HPDE6-E6E7 (cell line): ENCODE data around the gene IGSF11.
"Not testable (repeated sequence)": the region's sequence is repeated elsewhere in the genome, so short reads cannot be mapped to it uniquely, and the experiment has no call there.

Source experiments
- DNase-seq: peaks from one replicate; pipeline ENCODE4 v3.0.0; 2011; ENCODE audit warnings: missing footprints; ENCODE audit errors: extremely low spot score

Gene IGSF11

DNA sequence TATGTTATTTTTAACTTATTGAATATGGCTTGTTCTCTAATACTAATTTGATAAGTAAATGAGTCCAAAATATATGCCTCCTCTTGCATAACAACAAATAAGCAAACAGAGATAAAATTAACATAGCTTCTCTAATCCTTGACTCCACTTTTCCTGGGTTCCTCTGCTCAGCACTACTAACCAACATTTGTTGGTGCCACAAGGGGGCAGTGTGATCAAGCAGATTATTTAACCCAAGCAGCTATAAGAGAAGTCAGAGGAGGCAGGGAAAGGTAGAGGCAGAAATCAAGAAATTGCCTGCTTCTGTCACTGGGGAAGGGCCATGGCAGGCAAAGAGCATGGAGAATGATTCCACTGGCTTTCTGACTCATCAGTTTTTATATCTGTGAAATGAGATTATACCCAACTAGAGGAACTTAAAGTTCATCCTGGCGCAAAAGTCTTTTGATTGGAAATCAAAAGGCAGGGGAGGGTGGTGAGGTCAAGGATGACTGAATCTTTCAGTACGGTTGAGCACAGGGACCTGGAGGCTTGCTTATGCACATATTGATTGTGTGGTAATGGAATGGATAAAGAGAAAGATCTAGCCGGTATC is 152.2 kb downstream of the IGSF11 start:
- peak; percentile 28 for DNase-seq

DNA sequence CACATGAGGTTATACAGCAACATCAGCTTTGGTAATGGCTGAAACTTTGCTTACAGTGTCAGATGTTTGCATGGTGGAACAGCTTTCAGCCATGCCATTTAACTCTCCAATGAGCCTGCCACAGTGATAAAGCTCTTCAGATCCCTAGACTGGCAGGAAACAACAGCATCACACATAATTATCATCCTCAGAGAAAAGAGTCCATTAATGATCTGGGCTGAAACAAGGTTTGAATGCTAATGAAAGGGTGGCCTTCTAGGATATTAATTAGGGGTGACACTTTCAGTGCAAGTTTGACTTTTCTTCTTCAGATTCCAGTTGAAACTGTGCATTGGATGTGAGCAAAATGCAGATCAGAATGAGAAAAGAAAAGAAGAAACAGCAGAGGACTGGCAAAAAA is 166.6 kb downstream of the IGSF11 start:
- no peak for DNase-seq

DNA sequence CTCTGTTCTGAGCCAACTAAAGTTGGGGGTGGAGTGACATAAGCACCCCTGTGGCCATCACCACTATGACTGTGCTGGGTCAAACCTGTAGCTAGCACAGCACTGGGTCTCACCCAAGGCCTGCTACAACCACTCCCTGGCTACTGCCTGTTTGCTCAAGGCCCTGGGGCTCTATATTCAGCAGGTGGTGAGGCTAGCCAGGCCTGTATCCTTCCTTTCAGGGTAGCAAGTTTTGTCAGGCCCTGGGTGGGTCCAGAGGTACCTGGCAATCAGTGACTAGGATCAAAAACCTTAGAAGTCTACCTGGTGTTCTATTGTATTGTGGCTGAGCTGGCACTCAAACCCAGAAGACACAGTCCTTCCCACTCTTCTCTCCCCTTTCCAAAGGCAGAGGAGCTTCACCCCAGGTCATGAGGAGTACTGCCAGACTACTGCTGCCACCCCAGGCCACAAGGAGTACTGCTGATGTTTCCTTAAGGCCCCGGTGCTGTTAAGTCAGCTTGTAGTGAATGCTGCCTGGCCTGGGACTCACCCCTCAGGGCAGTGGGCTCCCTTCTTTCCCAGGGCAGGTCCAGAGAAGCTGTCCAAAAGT is 170.8 kb downstream of the IGSF11 start:
- no peak for DNase-seq

DNA sequence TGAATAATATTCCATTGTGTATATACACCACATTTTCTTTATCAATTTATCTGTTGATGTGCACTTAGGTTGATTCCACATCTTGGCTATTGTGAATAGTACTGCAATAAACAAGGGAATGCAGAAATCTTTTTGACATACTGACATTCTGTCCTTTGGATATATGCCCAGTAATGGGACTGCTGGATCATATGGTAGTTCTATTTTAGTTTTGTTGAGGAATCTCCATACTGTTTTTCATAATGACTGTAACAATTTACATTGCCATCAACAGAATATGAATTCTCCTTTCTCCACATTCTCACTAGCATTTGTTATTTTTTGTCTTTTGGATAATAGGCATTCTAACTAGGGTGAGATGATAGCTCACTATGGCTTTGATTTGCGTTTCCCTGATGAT is 174.7 kb downstream of the IGSF11 start:
- no peak for DNase-seq

DNA sequence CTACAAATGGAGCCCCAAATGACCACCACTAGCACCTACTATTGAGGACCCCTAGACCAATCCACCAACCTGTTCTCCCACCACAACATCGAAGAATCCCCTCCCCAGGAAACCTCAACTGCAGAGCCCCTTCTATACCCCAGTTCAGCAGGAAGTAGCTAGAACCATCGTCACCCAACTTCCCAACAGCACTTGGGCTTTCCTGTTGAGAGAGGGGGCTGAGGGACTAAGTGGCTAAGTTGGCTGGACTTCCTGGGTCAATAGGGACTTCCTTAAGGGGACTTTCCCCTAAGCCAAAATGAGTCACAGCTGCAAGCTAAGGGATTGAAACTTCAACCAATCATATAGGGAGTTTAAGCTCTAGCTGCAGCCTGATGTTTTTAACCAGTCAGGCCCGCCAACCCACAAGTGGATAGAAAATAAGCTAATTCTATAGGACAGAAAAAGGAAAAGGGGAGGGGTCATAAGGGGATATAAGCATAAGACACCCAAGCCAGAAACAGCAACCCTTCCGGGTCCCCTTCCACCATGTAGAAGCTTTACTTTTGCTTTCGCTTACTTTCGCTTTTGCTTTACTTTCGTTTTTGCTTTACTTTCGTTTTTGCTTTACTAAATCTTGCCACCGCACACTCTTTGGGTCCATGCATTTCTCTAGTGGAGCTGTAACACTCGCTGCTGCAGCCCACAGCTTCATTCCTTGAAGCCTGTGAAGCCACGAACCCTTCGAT is 183.0 kb downstream of the IGSF11 start:
- DNase-seq, result not testable (repeated sequence)

DNA sequence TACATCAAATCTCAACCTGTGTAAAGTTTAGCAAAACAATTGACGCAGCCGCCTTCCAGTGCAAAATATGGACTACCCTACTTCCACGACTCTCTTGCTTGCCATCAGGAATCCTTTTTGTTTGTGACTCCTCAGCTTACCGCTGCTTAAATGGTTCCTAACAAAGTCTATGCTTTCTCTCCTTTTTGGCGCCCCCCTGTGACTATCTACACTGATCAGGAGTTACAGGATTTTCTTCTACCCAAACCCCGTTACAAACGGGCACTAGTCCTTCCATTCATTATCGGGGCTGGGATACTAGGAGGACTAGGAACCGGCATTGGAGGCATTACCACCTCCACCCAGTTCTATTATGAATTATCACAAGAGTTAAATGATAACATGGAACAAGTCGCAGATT is 184.0 kb downstream of the IGSF11 start:
- DNase-seq, result no peak
